Stimulated activated naive CD8-positive, alpha-beta T cell treated with anti-CD3 and anti-CD28 coated beads, Interleukin-15, amount 100 ng/mL, for 72 hours (primary cell): ENCODE data around the gene SIRPA.
A peak's percentile ranks its signal among the peaks of the same experiment; 100 is the strongest.
"Not testable (repeated sequence)": the region's sequence is repeated elsewhere in the genome, so short reads cannot be mapped to it uniquely, and the experiment has no call there.

Experiments used
- ATAC-seq: fragments of 150-1000 bp; cut with Tn5 transposase; 2 replicates; pipeline ENCODE4 v1.10.0; 2021; ENCODE audit warnings: mild to moderate bottlenecking, moderate library complexity
- DNase-seq, 2 donors: peaks; one replicate each; pipeline ENCODE4 v3.0.0; 2021 to 2022
- H3K27ac Mint-ChIP-seq, 2 donors: one replicate each; pipeline ENCODE4 v1.8.0; 2022; ENCODE audit warnings: mild to moderate bottlenecking in 2 of 2, mixed read lengths in 2 of 2, moderate library complexity in 2 of 2
- H3K27me3 Mint-ChIP-seq: one replicate; pipeline ENCODE4 v1.8.0; 2022; ENCODE audit warnings: mixed read lengths
- H3K4me1 Mint-ChIP-seq: one replicate; pipeline ENCODE4 v1.8.0; 2022; ENCODE audit warnings: mild to moderate bottlenecking, mixed read lengths
- H3K4me3 Mint-ChIP-seq, 2 donors: one replicate each; pipeline ENCODE4 v1.8.0; 2022; ENCODE audit warnings: mild to moderate bottlenecking in 2 of 2, mixed read lengths in 2 of 2, moderate library complexity in 1 of 2
- H3K9me3 Mint-ChIP-seq, 2 donors: one replicate each; pipeline ENCODE4 v1.8.0; 2022; ENCODE audit warnings: mixed read lengths in 2 of 2

The SIRPA gene

DNA sequence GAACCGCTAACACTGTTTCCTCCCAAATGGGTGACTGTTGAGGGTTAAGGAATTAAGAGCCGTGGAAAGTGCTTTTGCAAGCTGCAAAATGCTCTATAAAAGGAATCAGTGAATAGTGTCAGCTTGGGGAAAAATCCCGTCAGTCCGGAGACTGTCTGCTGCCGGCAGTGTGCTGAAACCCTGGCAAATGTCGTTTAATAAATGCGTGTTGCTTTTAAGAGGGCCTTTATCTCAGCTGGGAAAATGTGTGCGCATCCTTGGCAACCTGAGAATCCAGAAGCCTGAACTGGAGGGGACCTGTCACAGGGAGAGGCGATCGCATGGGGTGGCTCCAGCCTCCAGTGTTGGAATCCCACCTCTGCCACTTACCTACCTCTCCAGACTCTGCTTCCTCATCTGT lies 9.8 kb downstream of the SIRPA start:
- ATAC-seq (no peak), DNase-seq (no peak)
- H3K27ac Mint-ChIP-seq = no peak overlapping the region
- peaks cover 9% of the 10 kb centered on the region for H3K4me1 Mint-ChIP-seq
- H3K27me3 Mint-ChIP-seq = peaks cover 16% of the 10 kb centered on the region
- H3K9me3 Mint-ChIP-seq = no peaks in the 10 kb centered on the region
- no peak overlapping the region for H3K4me3 Mint-ChIP-seq

DNA sequence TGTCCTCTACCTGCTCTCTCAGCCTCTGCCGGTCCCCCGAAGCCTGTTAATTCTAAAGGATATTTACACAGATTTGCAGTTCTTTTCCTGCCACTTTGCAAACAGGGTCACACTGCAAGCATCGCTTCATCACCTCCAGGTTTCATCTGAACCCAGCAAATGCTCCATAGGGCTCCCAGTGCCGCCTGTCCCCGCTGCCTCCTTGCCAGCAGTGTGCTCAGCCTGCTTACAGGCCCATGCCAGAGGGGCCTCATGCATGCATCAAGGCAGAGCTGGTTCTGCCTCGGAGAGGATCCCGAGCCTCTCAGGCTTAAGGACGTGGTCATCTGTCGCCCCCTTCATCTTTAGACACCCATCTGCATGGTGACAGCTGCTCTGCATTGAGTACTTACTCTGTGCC lies 10.5 kb downstream of the SIRPA start:
- no peak for ATAC-seq
- peaks cover 16% of the 10 kb centered on the region for H3K27me3 Mint-ChIP-seq
- H3K27ac Mint-ChIP-seq = no peak overlapping the region
- peaks cover 9% of the 10 kb centered on the region for H3K4me1 Mint-ChIP-seq
- no peak overlapping the region for H3K4me3 Mint-ChIP-seq
- DNase-seq = no peak
- no peaks in the 10 kb centered on the region for H3K9me3 Mint-ChIP-seq

DNA sequence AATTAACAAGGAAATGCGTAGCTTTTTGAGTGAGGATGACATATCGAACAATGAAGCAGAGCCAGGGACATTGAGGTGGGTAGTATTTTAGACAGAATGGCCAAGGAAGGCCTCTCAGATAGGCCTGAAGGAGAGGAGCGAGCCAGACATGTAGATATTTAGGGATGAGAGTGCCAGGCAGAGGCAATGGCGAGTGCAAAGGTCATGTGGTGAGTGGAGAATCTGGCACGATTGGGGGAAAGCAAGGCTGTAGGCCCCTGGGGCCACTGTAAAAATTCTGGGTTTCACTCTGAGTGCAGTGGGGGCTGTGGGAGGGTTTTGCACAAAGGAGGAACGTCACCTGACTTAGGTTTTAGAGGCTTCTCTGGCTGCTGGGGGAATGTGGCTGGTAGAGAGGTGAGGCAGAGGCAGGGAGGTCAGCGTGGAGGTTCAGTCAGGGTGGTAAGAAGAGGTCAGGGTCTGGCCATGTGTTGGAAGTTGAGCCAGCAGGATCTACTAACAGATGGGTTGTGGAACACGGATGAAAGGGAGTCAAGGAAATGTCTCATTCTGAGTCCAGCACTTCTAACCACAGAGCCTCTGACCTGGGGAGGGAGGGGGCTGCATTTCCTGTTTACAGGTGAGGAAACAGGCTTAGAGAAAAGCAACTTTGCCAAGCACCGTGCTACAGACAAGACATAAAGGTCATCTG lies 11.3 kb downstream of the SIRPA start:
- no peak for DNase-seq
- Mint-ChIP-seq H3K4me3 (no peak overlapping the region), H3K27ac (peak overlapping the region in 1 of 2 donors; percentile 1), H3K27me3 (peaks cover 11% of the 10 kb centered on the region), H3K9me3 (no peaks in the 10 kb centered on the region), H3K4me1 (peaks cover 9% of the 10 kb centered on the region)
- no peak for ATAC-seq

GRCh38 chr20:1907586-1907985 lies 12.4 kb downstream of the SIRPA start:
- H3K27me3 Mint-ChIP-seq = peaks cover 8% of the 10 kb centered on the region
- no peak for DNase-seq
- no peak for ATAC-seq
- no peaks in the 10 kb centered on the region for H3K9me3 Mint-ChIP-seq
- H3K4me1 Mint-ChIP-seq = peaks cover 9% of the 10 kb centered on the region
- H3K4me3 Mint-ChIP-seq = no peak overlapping the region
- H3K27ac Mint-ChIP-seq = no peak overlapping the region

DNA sequence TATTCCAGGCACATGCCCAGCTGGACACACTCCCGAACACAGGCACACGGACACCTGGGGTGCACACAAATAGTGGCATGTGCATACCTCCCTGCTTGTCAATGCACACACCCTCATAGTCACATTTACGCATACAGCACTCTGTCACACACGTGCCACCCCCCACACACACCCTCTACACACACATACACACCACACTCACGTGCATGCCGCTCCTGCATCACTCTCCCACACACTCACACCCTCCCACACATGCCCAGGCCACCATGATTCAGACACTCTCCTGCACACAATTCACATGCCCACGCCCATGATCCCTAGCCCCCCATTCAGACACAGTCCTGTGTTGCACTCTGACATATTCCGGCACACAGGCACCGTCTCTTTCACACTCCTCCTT lies 13.0 kb downstream of the SIRPA start:
- Mint-ChIP-seq H3K27ac (peak overlapping the region in 1 of 2 donors; percentile 11), H3K27me3 (peaks cover 8% of the 10 kb centered on the region), H3K4me3 (no peak overlapping the region), H3K4me1 (peaks cover 9% of the 10 kb centered on the region), H3K9me3 (no peaks in the 10 kb centered on the region)
- ATAC-seq (no peak), DNase-seq (no peak)

DNA sequence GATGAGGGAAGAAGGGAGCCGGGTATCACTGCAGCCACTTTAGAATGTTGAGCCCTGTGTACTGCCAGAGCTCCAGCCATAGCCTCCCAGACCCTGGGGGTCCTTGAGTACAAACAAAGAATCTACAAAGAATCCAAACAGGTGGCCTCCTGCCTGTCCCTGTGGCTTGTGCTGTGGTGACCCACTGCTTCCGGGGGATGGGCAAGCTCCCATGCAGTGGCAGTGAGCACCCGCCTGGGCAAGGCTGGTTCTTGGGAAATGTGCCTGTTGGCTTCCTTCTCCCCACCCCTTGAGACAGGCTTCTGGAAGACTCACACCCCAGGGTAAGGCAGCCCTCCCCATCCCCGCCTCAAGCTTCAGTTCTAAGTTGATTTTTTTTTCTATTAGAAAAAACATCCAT lies 13.9 kb downstream of the SIRPA start:
- no peaks in the 10 kb centered on the region for H3K9me3 Mint-ChIP-seq
- peaks cover 8% of the 10 kb centered on the region for H3K27me3 Mint-ChIP-seq
- no peak for DNase-seq
- H3K4me3 Mint-ChIP-seq = no peak overlapping the region
- H3K27ac Mint-ChIP-seq = no peak overlapping the region
- peaks cover 9% of the 10 kb centered on the region for H3K4me1 Mint-ChIP-seq
- ATAC-seq = no peak

GRCh38 chr20:1911536-1911935 lies 16.3 kb downstream of the SIRPA start:
- Mint-ChIP-seq H3K9me3 (no peaks in the 10 kb centered on the region), H3K27me3 (peaks cover 8% of the 10 kb centered on the region), H3K4me1 (peaks cover 3% of the 10 kb centered on the region), H3K27ac (no peak overlapping the region), H3K4me3 (no peak overlapping the region)
- DNase-seq = no peak
- no peak for ATAC-seq

GRCh38 chr20:1912053-1912452 lies 16.8 kb downstream of the SIRPA start:
- H3K27ac Mint-ChIP-seq = no peak overlapping the region
- no peak for ATAC-seq
- no peak overlapping the region for H3K4me3 Mint-ChIP-seq
- no peaks in the 10 kb centered on the region for H3K4me1 Mint-ChIP-seq
- no peak for DNase-seq
- H3K9me3 Mint-ChIP-seq = no peaks in the 10 kb centered on the region
- H3K27me3 Mint-ChIP-seq = peaks cover 8% of the 10 kb centered on the region

GRCh38 chr20:1912646-1913045 lies 17.4 kb downstream of the SIRPA start:
- peaks cover 8% of the 10 kb centered on the region for H3K27me3 Mint-ChIP-seq

GRCh38 chr20:1915233-1915632 lies 20.0 kb downstream of the SIRPA start:
- not testable (repeated sequence) for H3K9me3 Mint-ChIP-seq, H3K4me3 Mint-ChIP-seq, ATAC-seq, DNase-seq, H3K27me3 Mint-ChIP-seq, H3K4me1 Mint-ChIP-seq
- H3K27ac Mint-ChIP-seq = peak overlapping the region in 1 of 2 donors; percentile 85

More at GRCh38 chr20:1912646-1913045, 17.4 kb downstream of the SIRPA start:
- DNase-seq (no peak), ATAC-seq (no peak)
- no peak overlapping the region for H3K27ac Mint-ChIP-seq
- H3K9me3 Mint-ChIP-seq = no peaks in the 10 kb centered on the region
- no peak overlapping the region for H3K4me3 Mint-ChIP-seq
- no peaks in the 10 kb centered on the region for H3K4me1 Mint-ChIP-seq

DNA sequence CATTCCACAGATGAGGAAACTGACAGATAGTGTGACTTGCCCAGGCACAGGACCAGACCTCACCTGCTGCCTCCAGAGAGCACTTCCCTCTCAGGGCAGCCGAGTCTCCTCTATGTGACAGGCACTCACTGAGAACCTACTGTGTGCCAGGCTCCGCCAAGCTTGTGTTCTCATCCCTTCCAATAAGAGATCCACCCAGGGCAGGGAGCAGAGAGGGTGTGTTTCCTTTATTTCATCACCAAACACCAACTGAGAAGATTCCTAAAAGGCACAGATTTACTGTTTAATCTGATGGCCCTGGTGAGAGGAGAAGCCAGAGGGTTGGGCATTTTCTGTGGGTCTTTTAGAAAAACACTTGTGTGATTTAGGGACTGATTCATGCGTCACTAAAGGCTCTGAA lies 20.5 kb downstream of the SIRPA start:
- H3K27me3 Mint-ChIP-seq = no peaks in the 10 kb centered on the region
- ATAC-seq = no peak
- peak overlapping the region; percentile 28 to 85 for H3K27ac Mint-ChIP-seq

DNA sequence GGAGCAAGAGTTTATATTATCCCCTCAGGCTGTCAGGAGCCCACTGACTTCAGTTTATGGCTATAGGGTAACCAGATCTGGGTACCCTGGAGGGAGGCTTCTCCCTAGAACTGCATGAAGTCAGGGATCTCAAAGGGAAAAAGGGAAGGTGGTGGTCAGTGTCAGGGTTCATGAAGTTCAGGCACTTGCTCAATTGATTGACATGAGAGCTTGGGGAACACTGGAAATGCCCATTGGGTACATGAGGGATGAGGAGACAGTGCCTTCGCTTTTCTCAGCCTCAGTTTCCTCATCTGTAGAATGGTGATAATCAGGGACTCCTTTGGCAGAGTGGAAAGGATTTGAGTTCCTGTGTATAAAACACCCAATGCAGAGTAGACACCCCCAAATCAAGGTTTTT lies 22.6 kb downstream of the SIRPA start:
- Mint-ChIP-seq H3K27me3 (no peaks in the 10 kb centered on the region), H3K9me3 (no peaks in the 10 kb centered on the region), H3K4me3 (no peak overlapping the region), H3K27ac (no peak overlapping the region), H3K4me1 (no peaks in the 10 kb centered on the region)
- no peak for DNase-seq
- ATAC-seq = no peak

More for the DNA sequence above, 20.5 kb downstream of the SIRPA start:
- Mint-ChIP-seq H3K4me3 (no peak overlapping the region), H3K9me3 (no peaks in the 10 kb centered on the region), H3K4me1 (no peaks in the 10 kb centered on the region)
- no peak for DNase-seq

GRCh38 chr20:1918491-1919165 lies 23.4 kb downstream of the SIRPA start:
- ATAC-seq (no peak), DNase-seq (no peak)
- no peaks in the 10 kb centered on the region for H3K27me3 Mint-ChIP-seq
- H3K4me1 Mint-ChIP-seq = no peaks in the 10 kb centered on the region
- H3K27ac Mint-ChIP-seq = no peak overlapping the region
- no peak overlapping the region for H3K4me3 Mint-ChIP-seq
- no peaks in the 10 kb centered on the region for H3K9me3 Mint-ChIP-seq

DNA sequence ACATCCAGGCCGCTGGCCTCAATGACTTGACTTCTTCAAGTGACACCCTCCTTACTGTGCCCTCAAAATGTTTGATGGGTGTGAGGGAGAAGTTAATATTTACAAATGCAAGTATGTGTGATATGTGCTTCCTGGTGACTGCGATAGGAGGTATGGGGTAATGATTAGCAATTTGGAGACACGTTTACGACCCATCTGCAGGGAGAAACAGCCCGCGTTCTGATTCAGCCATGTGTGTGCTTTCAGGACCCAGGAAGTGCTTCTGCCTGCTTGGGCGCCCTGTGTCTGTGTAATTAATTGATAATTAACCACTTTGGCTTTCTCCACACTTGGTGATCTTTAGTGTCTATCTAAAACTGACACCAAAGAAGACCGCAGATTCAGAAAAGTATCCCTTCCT lies 25.0 kb downstream of the SIRPA start:
- Mint-ChIP-seq H3K4me1 (no peaks in the 10 kb centered on the region), H3K27me3 (no peaks in the 10 kb centered on the region), H3K4me3 (no peak overlapping the region), H3K9me3 (no peaks in the 10 kb centered on the region), H3K27ac (no peak overlapping the region)
- ATAC-seq (no peak), DNase-seq (no peak)

- Mint-ChIP-seq H3K9me3 (no peaks in the 10 kb centered on the region), H3K27me3 (peaks cover 2% of the 10 kb centered on the region), H3K27ac (no peak overlapping the region), H3K4me1 (no peaks in the 10 kb centered on the region), H3K4me3 (no peak overlapping the region)
- no peak for ATAC-seq
- DNase-seq = no peak
Measured at GRCh38 chr20:1920826-1921225, 25.6 kb downstream of the SIRPA start.

GRCh38 chr20:1921985-1922384 lies 26.8 kb downstream of the SIRPA start:
- DNase-seq, H3K27ac Mint-ChIP-seq, H3K4me1 Mint-ChIP-seq, H3K9me3 Mint-ChIP-seq, ATAC-seq, H3K4me3 Mint-ChIP-seq: not testable (repeated sequence)
- H3K27me3 Mint-ChIP-seq = peaks cover 14% of the 10 kb centered on the region
